HEK293 (cell line): Measurements from ENCODE around the gene KDF1.
A peak's percentile ranks its signal among the peaks of the same experiment; 100 is the strongest.

Experiments used
- BCL11B ChIP-seq: fragments of 450-650 bp; formaldehyde crosslinking; IDR thresholded peaks from 2 replicates; pipeline ENCODE4 v1.5.1; 2016; ENCODE audit warnings: low read depth, missing biosample characterization, missing genetic modification characterization
- FEZF1 ChIP-seq: fragments of 450-650 bp; formaldehyde crosslinking; IDR thresholded peaks from 2 replicates; pipeline ENCODE4 v1.5.1; 2016; ENCODE audit warnings: missing biosample characterization, missing genetic modification characterization
- HOXD13 ChIP-seq: sonication (generic); formaldehyde crosslinking; IDR thresholded peaks from 2 replicates; pipeline ENCODE4 v1.8.0; 2022; ENCODE audit warnings: missing genetic modification reagents, borderline replicate concordance
- KLF16 ChIP-seq: fragments of 450-650 bp; formaldehyde crosslinking; IDR thresholded peaks from 2 replicates; pipeline ENCODE4 v1.5.1; 2017; ENCODE audit warnings: missing biosample characterization, missing genetic modification characterization
- SCRT1 ChIP-seq: fragments of 450-650 bp; formaldehyde crosslinking; IDR thresholded peaks from 2 replicates; pipeline ENCODE4 v1.5.1; 2016; ENCODE audit warnings: missing biosample characterization, missing genetic modification characterization, borderline replicate concordance
- TRIM28 ChIP-seq: IDR thresholded peaks from 2 replicates; pipeline ENCODE4 v1.6.1; 2011; ENCODE audit warnings: low read length, control low read depth, borderline replicate concordance
- ZBTB48 ChIP-seq: fragments of 450-650 bp; formaldehyde crosslinking; IDR thresholded peaks from 2 replicates; pipeline ENCODE4 v1.5.1; 2016; ENCODE audit warnings: missing biosample characterization, missing genetic modification characterization
- ZEB2 ChIP-seq: fragments of 450-650 bp; formaldehyde crosslinking; IDR thresholded peaks from 2 replicates; pipeline ENCODE4 v1.5.1; 2016; ENCODE audit warnings: missing biosample characterization, missing genetic modification characterization
- ZFP3 ChIP-seq: fragments of 450-650 bp; formaldehyde crosslinking; IDR thresholded peaks from 2 replicates; pipeline ENCODE4 v1.5.1; 2016; ENCODE audit warnings: low read depth, missing biosample characterization, missing genetic modification characterization
- ZFP41 ChIP-seq: fragments of 450-650 bp; formaldehyde crosslinking; IDR thresholded peaks from 2 replicates; pipeline ENCODE4 v1.5.1; 2016; ENCODE audit warnings: missing biosample characterization, missing genetic modification characterization, borderline replicate concordance
- ZNF140 ChIP-seq: fragments of 450-650 bp; formaldehyde crosslinking; IDR thresholded peaks from 2 replicates; pipeline ENCODE4 v1.5.1; 2016; ENCODE audit warnings: missing biosample characterization, missing genetic modification characterization
- ZNF248 ChIP-seq: fragments of 450-650 bp; formaldehyde crosslinking; IDR thresholded peaks from 2 replicates; pipeline ENCODE4 v1.5.1; 2017; ENCODE audit warnings: missing biosample characterization, missing genetic modification characterization
- ZNF311 ChIP-seq: fragments of 450-650 bp; formaldehyde crosslinking; IDR thresholded peaks from 2 replicates; pipeline ENCODE4 v1.5.1; 2017; ENCODE audit warnings: missing biosample characterization, missing genetic modification characterization, borderline replicate concordance
- ZNF324 ChIP-seq: fragments of 450-650 bp; formaldehyde crosslinking; IDR thresholded peaks from 2 replicates; pipeline ENCODE4 v1.5.1; 2016; ENCODE audit warnings: missing biosample characterization, missing genetic modification characterization
- ZNF394 ChIP-seq: fragments of 450-650 bp; formaldehyde crosslinking; IDR thresholded peaks from 2 replicates; pipeline ENCODE4 v1.5.1; 2016; ENCODE audit warnings: missing biosample characterization, missing genetic modification characterization, mild to moderate bottlenecking, moderate library complexity, borderline replicate concordance
- ZNF433 ChIP-seq: fragments of 450-650 bp; formaldehyde crosslinking; IDR thresholded peaks from 2 replicates; pipeline ENCODE4 v1.5.1; 2016; ENCODE audit warnings: missing biosample characterization, missing genetic modification characterization, low read depth
- ZNF830 ChIP-seq: fragments of 450-650 bp; IDR thresholded peaks from 2 replicates; pipeline ENCODE4 v1.5.0; 2018; ENCODE audit warnings: missing biosample characterization, missing genetic modification characterization, low read depth, mild to moderate bottlenecking, moderate library complexity
- ZNF843 ChIP-seq: fragments of 450-650 bp; formaldehyde crosslinking; IDR thresholded peaks from 2 replicates; pipeline ENCODE4 v1.5.1; 2016; ENCODE audit warnings: missing biosample characterization, missing genetic modification characterization
- ZXDB ChIP-seq: fragments of 450-650 bp; formaldehyde crosslinking; IDR thresholded peaks from 2 replicates; pipeline ENCODE4 v1.5.1; 2016; ENCODE audit warnings: missing biosample characterization, missing genetic modification characterization
- TF ChIP-seq, protein P1 (sequence below): fragments of 450-650 bp; formaldehyde crosslinking; IDR thresholded peaks from 2 replicates; pipeline ENCODE4 v1.5.1; 2016; ENCODE audit warnings: missing biosample characterization, missing genetic modification characterization
- TF ChIP-seq, protein P2 (sequence below): fragments of 450-650 bp; IDR thresholded peaks from 2 replicates; pipeline ENCODE4 v1.5.1; 2018; ENCODE audit warnings: missing biosample characterization, mild to moderate bottlenecking, missing genetic modification characterization
- TF ChIP-seq, protein P3 (sequence below): fragments of 450-650 bp; formaldehyde crosslinking; IDR thresholded peaks from 2 replicates; pipeline ENCODE4 v1.5.1; 2016; ENCODE audit warnings: missing biosample characterization, missing genetic modification characterization
- TF ChIP-seq, protein P4 (sequence below): fragments of 450-650 bp; formaldehyde crosslinking; IDR thresholded peaks from 2 replicates; pipeline ENCODE4 v1.5.1; 2016; ENCODE audit warnings: missing biosample characterization, missing genetic modification characterization, borderline replicate concordance
- TF ChIP-seq, protein P5 (sequence below): fragments of 450-650 bp; formaldehyde crosslinking; IDR thresholded peaks from 2 replicates; pipeline ENCODE4 v1.5.1; 2017; ENCODE audit warnings: missing biosample characterization, missing genetic modification characterization
- TF ChIP-seq, protein P6 (sequence below): fragments of 450-650 bp; formaldehyde crosslinking; IDR thresholded peaks from 2 replicates; pipeline ENCODE4 v1.5.1; 2016; ENCODE audit warnings: missing biosample characterization, missing genetic modification characterization
- TF ChIP-seq, protein P7 (sequence below): fragments of 450-650 bp; formaldehyde crosslinking; IDR thresholded peaks from 2 replicates; pipeline ENCODE4 v1.5.1; 2016; ENCODE audit warnings: missing biosample characterization, missing genetic modification characterization

KDF1 gene

DNA sequence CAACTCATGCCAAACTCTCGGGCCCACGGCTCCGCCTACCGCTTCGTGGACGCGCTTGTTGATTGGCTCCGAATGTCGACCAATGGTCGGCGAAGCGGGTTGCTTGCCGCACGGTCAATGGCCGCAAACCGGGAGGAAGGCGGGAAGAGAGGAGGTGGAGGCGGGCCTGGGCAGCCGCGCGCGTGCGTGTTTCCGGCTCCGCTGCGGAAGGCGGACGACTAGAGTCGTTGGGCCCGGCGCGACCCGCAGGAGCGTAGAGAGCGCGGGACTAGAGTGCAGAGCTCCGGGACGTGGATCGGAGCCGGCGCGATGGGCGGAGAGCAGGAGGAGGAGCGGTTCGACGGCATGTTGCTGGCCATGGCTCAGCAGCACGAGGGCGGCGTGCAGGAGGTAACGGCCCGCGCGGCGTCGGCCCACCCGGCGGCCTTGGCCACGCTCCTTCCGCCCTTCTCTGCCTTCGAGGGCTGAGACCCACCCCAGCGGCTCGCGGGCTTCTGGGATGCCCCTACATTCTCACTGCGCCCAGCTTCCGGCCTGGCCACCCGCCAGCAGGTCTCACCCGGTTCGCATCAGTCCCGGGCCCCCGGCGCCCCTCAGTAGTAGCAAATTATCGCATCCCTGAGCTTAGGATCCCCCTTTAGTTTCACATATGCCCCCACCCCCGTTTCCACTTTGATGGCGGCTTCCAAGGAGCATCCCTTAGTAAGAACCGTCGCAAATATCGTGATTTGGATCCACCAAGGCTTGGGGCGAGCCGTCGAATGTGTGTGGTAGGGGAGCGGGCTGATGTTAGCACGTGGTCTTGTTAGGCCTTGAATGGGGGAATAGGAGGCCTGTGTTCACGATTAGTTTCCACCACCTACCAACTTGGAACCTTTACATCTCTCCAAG, 38.5 kb downstream of the KDF1 start, which contains the start of gene NUDC (continued):
- TF ChIP-seq, protein P1, sequence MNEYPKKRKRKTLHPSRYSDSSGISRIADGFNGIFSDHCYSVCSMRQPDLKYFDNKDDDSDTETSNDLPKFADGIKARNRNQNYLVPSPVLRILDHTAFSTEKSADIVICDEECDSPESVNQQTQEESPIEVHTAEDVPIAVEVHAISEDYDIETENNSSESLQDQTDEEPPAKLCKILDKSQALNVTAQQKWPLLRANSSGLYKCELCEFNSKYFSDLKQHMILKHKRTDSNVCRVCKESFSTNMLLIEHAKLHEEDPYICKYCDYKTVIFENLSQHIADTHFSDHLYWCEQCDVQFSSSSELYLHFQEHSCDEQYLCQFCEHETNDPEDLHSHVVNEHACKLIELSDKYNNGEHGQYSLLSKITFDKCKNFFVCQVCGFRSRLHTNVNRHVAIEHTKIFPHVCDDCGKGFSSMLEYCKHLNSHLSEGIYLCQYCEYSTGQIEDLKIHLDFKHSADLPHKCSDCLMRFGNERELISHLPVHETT (tag by site-specific recombination), result no peak
- TF ChIP-seq ZNF248, result no peak
- TF ChIP-seq, protein P2, sequence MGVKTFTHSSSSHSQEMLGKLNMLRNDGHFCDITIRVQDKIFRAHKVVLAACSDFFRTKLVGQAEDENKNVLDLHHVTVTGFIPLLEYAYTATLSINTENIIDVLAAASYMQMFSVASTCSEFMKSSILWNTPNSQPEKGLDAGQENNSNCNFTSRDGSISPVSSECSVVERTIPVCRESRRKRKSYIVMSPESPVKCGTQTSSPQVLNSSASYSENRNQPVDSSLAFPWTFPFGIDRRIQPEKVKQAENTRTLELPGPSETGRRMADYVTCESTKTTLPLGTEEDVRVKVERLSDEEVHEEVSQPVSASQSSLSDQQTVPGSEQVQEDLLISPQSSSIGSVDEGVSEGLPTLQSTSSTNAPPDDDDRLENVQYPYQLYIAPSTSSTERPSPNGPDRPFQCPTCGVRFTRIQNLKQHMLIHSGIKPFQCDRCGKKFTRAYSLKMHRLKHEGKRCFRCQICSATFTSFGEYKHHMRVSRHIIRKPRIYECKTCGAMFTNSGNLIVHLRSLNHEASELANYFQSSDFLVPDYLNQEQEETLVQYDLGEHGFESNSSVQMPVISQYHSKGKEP (tag by site-specific recombination), result no peak
- peak; percentile 67 for TF ChIP-seq ZNF843
- peak; percentile 93 for TF ChIP-seq KLF16 (tag by site-specific recombination)
- no peak for TF ChIP-seq TRIM28
- TF ChIP-seq ZNF830, result no peak
- TF ChIP-seq ZNF394, result no peak; the same call in 1 of the 2 replicates
- TF ChIP-seq, protein P3, sequence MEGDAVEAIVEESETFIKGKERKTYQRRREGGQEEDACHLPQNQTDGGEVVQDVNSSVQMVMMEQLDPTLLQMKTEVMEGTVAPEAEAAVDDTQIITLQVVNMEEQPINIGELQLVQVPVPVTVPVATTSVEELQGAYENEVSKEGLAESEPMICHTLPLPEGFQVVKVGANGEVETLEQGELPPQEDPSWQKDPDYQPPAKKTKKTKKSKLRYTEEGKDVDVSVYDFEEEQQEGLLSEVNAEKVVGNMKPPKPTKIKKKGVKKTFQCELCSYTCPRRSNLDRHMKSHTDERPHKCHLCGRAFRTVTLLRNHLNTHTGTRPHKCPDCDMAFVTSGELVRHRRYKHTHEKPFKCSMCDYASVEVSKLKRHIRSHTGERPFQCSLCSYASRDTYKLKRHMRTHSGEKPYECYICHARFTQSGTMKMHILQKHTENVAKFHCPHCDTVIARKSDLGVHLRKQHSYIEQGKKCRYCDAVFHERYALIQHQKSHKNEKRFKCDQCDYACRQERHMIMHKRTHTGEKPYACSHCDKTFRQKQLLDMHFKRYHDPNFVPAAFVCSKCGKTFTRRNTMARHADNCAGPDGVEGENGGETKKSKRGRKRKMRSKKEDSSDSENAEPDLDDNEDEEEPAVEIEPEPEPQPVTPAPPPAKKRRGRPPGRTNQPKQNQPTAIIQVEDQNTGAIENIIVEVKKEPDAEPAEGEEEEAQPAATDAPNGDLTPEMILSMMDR, result no peak
- TF ChIP-seq ZNF433 (tag by site-specific recombination), result no peak
- peak; percentile 34 for TF ChIP-seq ZBTB48 (tag by site-specific recombination)
- no peak for TF ChIP-seq BCL11B (tag by site-specific recombination)
- TF ChIP-seq ZXDB (tag by site-specific recombination), result peak; percentile 81
- TF ChIP-seq, protein P4, sequence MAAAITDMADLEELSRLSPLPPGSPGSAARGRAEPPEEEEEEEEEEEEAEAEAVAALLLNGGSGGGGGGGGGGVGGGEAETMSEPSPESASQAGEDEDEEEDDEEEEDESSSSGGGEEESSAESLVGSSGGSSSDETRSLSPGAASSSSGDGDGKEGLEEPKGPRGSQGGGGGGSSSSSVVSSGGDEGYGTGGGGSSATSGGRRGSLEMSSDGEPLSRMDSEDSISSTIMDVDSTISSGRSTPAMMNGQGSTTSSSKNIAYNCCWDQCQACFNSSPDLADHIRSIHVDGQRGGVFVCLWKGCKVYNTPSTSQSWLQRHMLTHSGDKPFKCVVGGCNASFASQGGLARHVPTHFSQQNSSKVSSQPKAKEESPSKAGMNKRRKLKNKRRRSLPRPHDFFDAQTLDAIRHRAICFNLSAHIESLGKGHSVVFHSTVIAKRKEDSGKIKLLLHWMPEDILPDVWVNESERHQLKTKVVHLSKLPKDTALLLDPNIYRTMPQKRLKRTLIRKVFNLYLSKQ (tag by site-specific recombination), result no peak
- peak; percentile 43; the same call in 1 of the 2 replicates for TF ChIP-seq ZNF324 (tag by site-specific recombination)
- no peak for TF ChIP-seq FEZF1 (tag by site-specific recombination)
- TF ChIP-seq, protein P5, sequence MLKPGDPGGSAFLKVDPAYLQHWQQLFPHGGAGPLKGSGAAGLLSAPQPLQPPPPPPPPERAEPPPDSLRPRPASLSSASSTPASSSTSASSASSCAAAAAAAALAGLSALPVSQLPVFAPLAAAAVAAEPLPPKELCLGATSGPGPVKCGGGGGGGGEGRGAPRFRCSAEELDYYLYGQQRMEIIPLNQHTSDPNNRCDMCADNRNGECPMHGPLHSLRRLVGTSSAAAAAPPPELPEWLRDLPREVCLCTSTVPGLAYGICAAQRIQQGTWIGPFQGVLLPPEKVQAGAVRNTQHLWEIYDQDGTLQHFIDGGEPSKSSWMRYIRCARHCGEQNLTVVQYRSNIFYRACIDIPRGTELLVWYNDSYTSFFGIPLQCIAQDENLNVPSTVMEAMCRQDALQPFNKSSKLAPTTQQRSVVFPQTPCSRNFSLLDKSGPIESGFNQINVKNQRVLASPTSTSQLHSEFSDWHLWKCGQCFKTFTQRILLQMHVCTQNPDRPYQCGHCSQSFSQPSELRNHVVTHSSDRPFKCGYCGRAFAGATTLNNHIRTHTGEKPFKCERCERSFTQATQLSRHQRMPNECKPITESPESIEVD (tag by site-specific recombination), result no peak
- TF ChIP-seq, protein P6, sequence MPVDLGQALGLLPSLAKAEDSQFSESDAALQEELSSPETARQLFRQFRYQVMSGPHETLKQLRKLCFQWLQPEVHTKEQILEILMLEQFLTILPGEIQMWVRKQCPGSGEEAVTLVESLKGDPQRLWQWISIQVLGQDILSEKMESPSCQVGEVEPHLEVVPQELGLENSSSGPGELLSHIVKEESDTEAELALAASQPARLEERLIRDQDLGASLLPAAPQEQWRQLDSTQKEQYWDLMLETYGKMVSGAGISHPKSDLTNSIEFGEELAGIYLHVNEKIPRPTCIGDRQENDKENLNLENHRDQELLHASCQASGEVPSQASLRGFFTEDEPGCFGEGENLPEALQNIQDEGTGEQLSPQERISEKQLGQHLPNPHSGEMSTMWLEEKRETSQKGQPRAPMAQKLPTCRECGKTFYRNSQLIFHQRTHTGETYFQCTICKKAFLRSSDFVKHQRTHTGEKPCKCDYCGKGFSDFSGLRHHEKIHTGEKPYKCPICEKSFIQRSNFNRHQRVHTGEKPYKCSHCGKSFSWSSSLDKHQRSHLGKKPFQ, result no peak
- TF ChIP-seq, protein P7, sequence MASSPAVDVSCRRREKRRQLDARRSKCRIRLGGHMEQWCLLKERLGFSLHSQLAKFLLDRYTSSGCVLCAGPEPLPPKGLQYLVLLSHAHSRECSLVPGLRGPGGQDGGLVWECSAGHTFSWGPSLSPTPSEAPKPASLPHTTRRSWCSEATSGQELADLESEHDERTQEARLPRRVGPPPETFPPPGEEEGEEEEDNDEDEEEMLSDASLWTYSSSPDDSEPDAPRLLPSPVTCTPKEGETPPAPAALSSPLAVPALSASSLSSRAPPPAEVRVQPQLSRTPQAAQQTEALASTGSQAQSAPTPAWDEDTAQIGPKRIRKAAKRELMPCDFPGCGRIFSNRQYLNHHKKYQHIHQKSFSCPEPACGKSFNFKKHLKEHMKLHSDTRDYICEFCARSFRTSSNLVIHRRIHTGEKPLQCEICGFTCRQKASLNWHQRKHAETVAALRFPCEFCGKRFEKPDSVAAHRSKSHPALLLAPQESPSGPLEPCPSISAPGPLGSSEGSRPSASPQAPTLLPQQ (tag by site-specific recombination), result peak; percentile 92
- no peak for TF ChIP-seq ZNF311 (tag by site-specific recombination)
- TF ChIP-seq ZFP3 (tag by site-specific recombination), result no peak
- peak; percentile 76; the same call in 1 of the 2 replicates for TF ChIP-seq ZEB2
- TF ChIP-seq ZNF140 (tag by site-specific recombination), result no peak
- no peak for TF ChIP-seq HOXD13 (CRISPR knock-in tag)
- no peak for TF ChIP-seq ZFP41 (tag by site-specific recombination)
- TF ChIP-seq SCRT1 (tag by site-specific recombination), result no peak
